C4-2B (cell line): Measurements from ENCODE around the gene RASAL3.

Experiments used
- ZFX ChIP-seq: fragments of 450-650 bp; IDR thresholded peaks from 2 replicates; pipeline ENCODE4 v1.6.1; 2017
- TF ChIP-seq, protein P1 (sequence below): fragments of 450-650 bp; conservative IDR thresholded peaks from 2 replicates; pipeline ENCODE4 v1.5.1; 2017; ENCODE audit warnings: mild to moderate bottlenecking

DNA sequence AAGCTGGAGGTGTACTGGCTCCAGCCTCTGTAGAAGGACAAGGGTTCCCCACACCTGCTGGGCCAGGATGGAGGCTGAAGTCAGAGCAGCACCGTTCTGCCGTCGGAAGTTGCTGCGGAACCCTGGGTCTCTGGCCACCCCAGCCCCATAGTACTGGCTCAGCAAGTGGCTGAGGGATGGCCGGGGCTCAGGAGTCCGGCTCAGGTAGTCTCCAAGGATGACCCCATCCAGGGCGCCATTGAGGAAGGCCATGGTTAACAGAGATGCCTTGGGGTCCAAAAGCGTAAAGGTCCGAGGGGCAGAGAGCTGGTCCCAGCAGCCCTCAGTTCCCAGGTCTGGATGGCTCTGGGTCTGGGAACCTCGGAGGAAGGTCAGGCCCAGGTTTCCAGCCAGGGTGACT lies 11.3 kb upstream of the RASAL3 start:
- TF ChIP-seq, protein P1, sequence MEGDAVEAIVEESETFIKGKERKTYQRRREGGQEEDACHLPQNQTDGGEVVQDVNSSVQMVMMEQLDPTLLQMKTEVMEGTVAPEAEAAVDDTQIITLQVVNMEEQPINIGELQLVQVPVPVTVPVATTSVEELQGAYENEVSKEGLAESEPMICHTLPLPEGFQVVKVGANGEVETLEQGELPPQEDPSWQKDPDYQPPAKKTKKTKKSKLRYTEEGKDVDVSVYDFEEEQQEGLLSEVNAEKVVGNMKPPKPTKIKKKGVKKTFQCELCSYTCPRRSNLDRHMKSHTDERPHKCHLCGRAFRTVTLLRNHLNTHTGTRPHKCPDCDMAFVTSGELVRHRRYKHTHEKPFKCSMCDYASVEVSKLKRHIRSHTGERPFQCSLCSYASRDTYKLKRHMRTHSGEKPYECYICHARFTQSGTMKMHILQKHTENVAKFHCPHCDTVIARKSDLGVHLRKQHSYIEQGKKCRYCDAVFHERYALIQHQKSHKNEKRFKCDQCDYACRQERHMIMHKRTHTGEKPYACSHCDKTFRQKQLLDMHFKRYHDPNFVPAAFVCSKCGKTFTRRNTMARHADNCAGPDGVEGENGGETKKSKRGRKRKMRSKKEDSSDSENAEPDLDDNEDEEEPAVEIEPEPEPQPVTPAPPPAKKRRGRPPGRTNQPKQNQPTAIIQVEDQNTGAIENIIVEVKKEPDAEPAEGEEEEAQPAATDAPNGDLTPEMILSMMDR: no peak
- no peak for TF ChIP-seq ZFX
